Pancreas (tissue), 10 donors: ENCODE measurements around the gene ZNF215. TPM values are rescaled to one million over a fixed set of nuclear protein-coding genes. Genes with fewer than 3 reads are reported as not detected.
A peak's percentile ranks its signal among the peaks of the same experiment; 100 is the strongest.

Experiments used
- ATAC-seq, 4 donors: fragments of 200-7000 bp; cut with Tn5 transposase; one replicate each; pipeline versions ENCODE4 v1.8.0 to v1.9.1; 2020; ENCODE audit warnings: mild to moderate bottlenecking in 4 of 4, moderate library complexity in 4 of 4
- DNase-seq, 6 donors: peaks; one replicate each; pipeline ENCODE4 v3.0.0-alpha.2; 2020
- FAIRE-seq: peaks from 2 replicates; lab custom pipeline; 2012; peaks lifted over from hg19 to GRCh38; lab: Jason Lieb, UNC
- H3K27ac ChIP-seq, 4 donors: fragments of 200-600 bp; sonication (generic); 1 replicate in 3 of 4; 2 replicates in 1 of 4; pipeline versions ENCODE4 v1.5.0 to v1.8.0; 2020
- H3K27me3 ChIP-seq, 4 donors: fragments of 200-600 bp; one replicate each; pipeline ENCODE4 v1.8.0; 2021
- H3K36me3 ChIP-seq, 3 donors: fragments of 200-600 bp; sonication (generic) in 1 of 3; one replicate each; pipeline versions ENCODE4 v1.5.0 to v1.8.0; 2020 to 2021
- H3K4me1 ChIP-seq, 3 donors: fragments of 200-600 bp; one replicate each; pipeline ENCODE4 v1.8.0; 2021
- H3K4me3 ChIP-seq, 4 donors: fragments of 200-600 bp; sonication (generic) in 2 of 4; one replicate each; pipeline versions ENCODE4 v1.5.0 to v1.8.0; 2020 to 2021
- H3K9me3 ChIP-seq, 4 donors: fragments of 200-600 bp; one replicate each; pipeline ENCODE4 v1.8.0; 2021
- CTCF ChIP-seq, 4 donors: fragments of 200-600 bp; sonication (generic) in 3 of 4; IDR thresholded peaks; one replicate each; pipeline versions ENCODE4 v1.5.0 to v1.8.0; 2021; ENCODE audit warnings: antibody characterized with exemption in 4 of 4
- WGBS, 2 donors: extraction: QIAGEN DNeasy Blood & Tissue Kit; methylation state at CpG; one replicate each; pipeline ENCODE4 v1.1.7; 2013; 5-methylcytosine and 5-hydroxymethylcytosine counted together
- intact Hi-C, 3 donors: fragments of 100-400 bp; cut with DNase I; formaldehyde crosslinking; loops; one replicate each; pipeline versions ENCODE4 v1.11.1 to v1.14.2; 2022
- polyA plus RNA-seq, 2 donors: library from polyadenylated mRNA; stranded (reverse); fragments of 200-250 nt; gene quantifications; one replicate each; pipeline ENCODE4 v1.2.3, GENCODE V29; 2013
- total RNA-seq, 6 donors: library from RNA; stranded (reverse); fragmentation: NEBNext Ultra II Directional in 4 of 6; extraction: Animal tissue kit (Norgen Biotek cat#: 25700) in 4 of 6; gene quantifications; one replicate each; pipeline versions ENCODE4 v1.2.1 to v1.2.4, GENCODE V29; 2021 to 2023
- donor health status: healthy with polysubstance abuse.
- donor health status: DM: no; HTN: no; CAD: no; lungs with moderate emphysema.
- donor health status: DM: no; HTN: no; CAD: no.
- donor health status: control.
- donor health status: control.
- donor health status: Bipolar disorder and iron deficiency.
- donor health status: DM: yes; HTN: yes; CAD: no.
- donor health status: DM: no; HTN: no; CAD: no.
- donor health status: DM: no; HTN: no; CAD: no.
- donor health status: DM: yes; HTN: yes; CAD: no.

The ZNF215 gene
- total and polyA plus RNA-seq, 8 donors: 1.6 to 4.5 (median 2.7) TPM

DNA sequence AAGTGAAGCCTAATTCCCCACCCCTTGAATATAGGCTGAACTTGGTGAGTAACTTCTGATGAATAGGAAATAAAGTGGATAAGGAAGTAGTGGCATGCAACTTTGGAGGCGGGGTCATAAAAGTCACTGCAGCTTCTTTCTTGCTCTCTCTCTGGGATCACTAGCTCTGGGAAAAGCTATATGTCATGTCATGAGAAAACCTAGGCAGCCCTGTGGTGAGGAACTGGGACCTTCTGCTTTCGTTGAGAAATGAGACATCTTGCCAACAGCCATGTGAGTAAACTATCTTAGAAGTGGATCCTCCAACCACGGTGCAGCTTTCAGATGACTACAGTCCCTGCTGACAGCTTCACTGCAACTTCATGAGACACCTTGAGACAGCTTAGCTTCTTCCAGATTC lies 78.3 kb downstream of the ZNF215 start:
- no peaks in the 10 kb centered on the region for H3K4me1 ChIP-seq
- FAIRE-seq: no peak
- peak in 1 of 4 donors; percentile 22 for ATAC-seq
- WGBS, 2 donors: 51 to 69% methylated on average over 3 of the region's 3 CpGs
- H3K36me3 ChIP-seq: peaks cover 0 to 6% (median 4%) of the 10 kb centered on the region in 3 donors
- intact Hi-C loops: no loop called here
- no peaks in the 10 kb centered on the region for H3K9me3 ChIP-seq
- no peak overlapping the region for H3K27ac ChIP-seq
- no peak overlapping the region for H3K4me3 ChIP-seq
- no peak for DNase-seq
- no peak for TF ChIP-seq CTCF (IDR thresholded peaks at IDR 0.05)
- H3K27me3 ChIP-seq: no peaks in the 10 kb centered on the region

Other genes starting within 250 kb of the ZNF215 start
- 10 to 100 TPM; 10.6 to 24.5 (median 19.8) TPM for gene MRPL17, start 243.1 kb upstream of the ZNF215 start, total RNA-seq
- 10 to 100 TPM; 33.6 to 33.8 TPM for gene MRPL17, start 243.1 kb upstream of the ZNF215 start, polyA plus RNA-seq
- gene OR2AG2, start 154.4 kb upstream of the ZNF215 start, total RNA-seq: under 1 TPM in 5 of 6 donors, not detected in 1; 0.08 to 0.17 (median 0.12) TPM
- not detected for gene OR2AG2, start 154.4 kb upstream of the ZNF215 start, polyA plus RNA-seq
- not detected for gene OR2AG1, start 143.4 kb upstream of the ZNF215 start, total RNA-seq
- gene OR2AG1, start 143.4 kb upstream of the ZNF215 start, polyA plus RNA-seq: not detected
- under 1 TPM; 0.06 to 0.39 (median 0.16) TPM for gene OR6A2, start 126.7 kb upstream of the ZNF215 start, total RNA-seq
- gene OR6A2, start 126.7 kb upstream of the ZNF215 start, polyA plus RNA-seq: not detected
- gene OR10A5, start 80.7 kb upstream of the ZNF215 start, total RNA-seq: not detected
- gene OR10A5, start 80.7 kb upstream of the ZNF215 start, polyA plus RNA-seq: not detected
- gene OR10A2, start 63.4 kb upstream of the ZNF215 start, total RNA-seq: not detected
- not detected for gene OR10A2, start 63.4 kb upstream of the ZNF215 start, polyA plus RNA-seq
- gene OR10A4, start 49.8 kb upstream of the ZNF215 start, total RNA-seq: not detected
- not detected for gene OR10A4, start 49.8 kb upstream of the ZNF215 start, polyA plus RNA-seq
- under 1 TPM in 4 of 6 donors, not detected in 2; 0.19 to 0.28 (median 0.20) TPM for gene OR2D2, start 33.9 kb upstream of the ZNF215 start, total RNA-seq
- not detected for gene OR2D2, start 33.9 kb upstream of the ZNF215 start, polyA plus RNA-seq
- gene OR2D3, start 5.4 kb upstream of the ZNF215 start, total RNA-seq: not detected
- gene OR2D3, start 5.4 kb upstream of the ZNF215 start, polyA plus RNA-seq: not detected
- 1 to 10 TPM in 5 of 6 donors, under 1 TPM in 1; 0.88 to 4.3 (median 1.8) TPM for gene ZNF214, start 93.9 kb downstream of the ZNF215 start, total RNA-seq
- 1 to 10 TPM in 1 of 2 donors, under 1 TPM in 1; 0.34 to 1.1 TPM for gene ZNF214, start 93.9 kb downstream of the ZNF215 start, polyA plus RNA-seq
- under 1 TPM in 4 of 6 donors, not detected in 2; 0.06 to 0.09 (median 0.07) TPM for gene NLRP14, start 94.1 kb downstream of the ZNF215 start, total RNA-seq
- under 1 TPM in 1 of 2 donors, not detected in 1; 0.07 TPM for gene NLRP14, start 94.1 kb downstream of the ZNF215 start, polyA plus RNA-seq
- not detected for gene RBMXL2, start 162.6 kb downstream of the ZNF215 start, total RNA-seq
- not detected for gene RBMXL2, start 162.6 kb downstream of the ZNF215 start, polyA plus RNA-seq